Head of caudate nucleus (tissue), 42 donors: ENCODE results near the gene LPCAT4.
"Not testable (repeated sequence)": the region's sequence is repeated elsewhere in the genome, so short reads cannot be mapped to it uniquely, and the experiment has no call there.

Experiments used
- DNase-seq, 42 donors: peaks; one replicate each; pipeline versions ENCODE4 v3.0.0 to v3.0.0-alpha.2; 2020 to 2021; ENCODE audit warnings: mixed read lengths in 7 of 42
- intact Hi-C: fragments of 100-400 bp; cut with DNase I; formaldehyde crosslinking; loops from one replicate; pipeline ENCODE4 v1.15.0; 2022

LPCAT4 gene

GRCh38 chr15:34365836-34366235 is 1.2 kb downstream of the LPCAT4 start:
- DNase-seq: peak in 15 of 42 donors; percentile 13 to 67 (median 36)

GRCh38 chr15:34365091-34365825 is 1.7 kb downstream of the LPCAT4 start:
- intact Hi-C loops: loop anchor here (2.0 to 10.0 kb wide), 2 partner anchors 22 to 140 kb away; partner anchors contain the start of genes EMC4, NOP10 and NUTM1
- peak in 1 of 42 donors; percentile 11 for DNase-seq

More at GRCh38 chr15:34365836-34366235, 1.2 kb downstream of the LPCAT4 start:
- intact Hi-C loops: loop anchor here (2.0 to 10.0 kb wide), 2 partner anchors 23 to 141 kb away; partner anchors contain the start of genes EMC4, NOP10 and NUTM1

GRCh38 chr15:34364041-34364440 is 3.0 kb downstream of the LPCAT4 start:
- intact Hi-C loops: loop anchor here (2.0 to 10.0 kb wide), 2 partner anchors 21 to 139 kb away; partner anchors contain the start of genes EMC4, NOP10 and NUTM1
- DNase-seq: no peak

GRCh38 chr15:34362047-34362773 is 4.8 kb downstream of the LPCAT4 start:
- intact Hi-C loops: loop anchor here (10.0 kb wide), 1 partner anchor 137 kb away; the partner anchor contains the start of gene EMC4
- DNase-seq: no peak

GRCh38 chr15:34361278-34361677 is 5.7 kb downstream of the LPCAT4 start:
- no peak for DNase-seq
- intact Hi-C loops: loop anchor here (10.0 kb wide), 1 partner anchor 136 kb away; the partner anchor contains the start of gene EMC4

- intact Hi-C loops: loop anchor here (10.0 kb wide), 1 partner anchor 135 kb away; the partner anchor contains the start of gene EMC4
- DNase-seq: no peak
Measured at GRCh38 chr15:34360298-34360697, 6.7 kb downstream of the LPCAT4 start.

GRCh38 chr15:34359416-34359815 is 7.6 kb downstream of the LPCAT4 start:
- DNase-seq: peak in 1 of 42 donors; percentile 16
- intact Hi-C loops: no loop called here

GRCh38 chr15:34358948-34359347 is 8.0 kb downstream of the LPCAT4 start:
- no peak for DNase-seq
- intact Hi-C loops: no loop called here

GRCh38 chr15:34358367-34358766 is 8.6 kb downstream of the LPCAT4 start:
- DNase-seq: no peak
- intact Hi-C loops: no loop called here

- intact Hi-C loops: no loop called here
- DNase-seq: no peak
Measured at GRCh38 chr15:34357653-34358052, 9.3 kb downstream of the LPCAT4 start.

- DNase-seq: peak in 10 of 42 donors; percentile 11 to 64 (median 35)
- intact Hi-C loops: no loop called here
Measured at GRCh38 chr15:34355241-34355640, 11.8 kb downstream of the LPCAT4 start.

- intact Hi-C loops: no loop called here
Measured at GRCh38 chr15:34354286-34354685, 12.7 kb downstream of the LPCAT4 start.

GRCh38 chr15:34353627-34354026 is 13.4 kb downstream of the LPCAT4 start:
- no peak for DNase-seq
- intact Hi-C loops: no loop called here

More at GRCh38 chr15:34354286-34354685, 12.7 kb downstream of the LPCAT4 start:
- no peak for DNase-seq

- intact Hi-C loops, DNase-seq: not testable (repeated sequence)
Measured at GRCh38 chr15:34352996-34353395, 14.0 kb downstream of the LPCAT4 start.

GRCh38 chr15:34349769-34350168 is 17.2 kb downstream of the LPCAT4 start:
- intact Hi-C loops: no loop called here
- no peak for DNase-seq

- intact Hi-C loops: no loop called here
- DNase-seq: no peak
Measured at GRCh38 chr15:34348735-34349300, 18.2 kb downstream of the LPCAT4 start.

GRCh38 chr15:34347951-34348638 is 18.9 kb downstream of the LPCAT4 start:
- no peak for DNase-seq
- intact Hi-C loops: no loop called here

- peak; percentile 86 to 98 (median 94) for DNase-seq
- intact Hi-C loops: loop anchor here (2.0 kb wide), 1 partner anchor 22 kb away; no protein-coding TSS in a partner anchor
Measured at GRCh38 chr15:34342737-34343575, 24.0 kb downstream of the LPCAT4 start, which contains the start of the genes NOP10 and NUTM1. Gene NOP10 (minus strand): TSS chr15:34343136. CDS start chr15:34343073, 63 bp downstream. Gene NUTM1 (plus strand): TSS chr15:34343315. CDS start chr15:34343697, 382 bp downstream.
